Stimulated activated effector memory CD8-positive, alpha-beta T cell treated with anti-CD3 and anti-CD28 coated beads, Interleukin-12 subunit alpha, Interleukin-12 subunit beta, amount 100 ng/mL, for 72 hours (primary cell): Measurements from ENCODE around the gene ARAP2.

Source experiments
- ATAC-seq: fragments of 150-1000 bp; cut with Tn5 transposase; 2 replicates; pipeline ENCODE4 v1.10.0; 2021
- DNase-seq, 2 donors: peaks; one replicate each; pipeline ENCODE4 v3.0.0; 2021 to 2022; ENCODE audit warnings: low spot score in 2 of 2
- H3K27ac Mint-ChIP-seq: one replicate; pipeline ENCODE4 v1.8.0; 2022; ENCODE audit warnings: mild to moderate bottlenecking, mixed read lengths
- H3K36me3 Mint-ChIP-seq: one replicate; pipeline ENCODE4 v1.8.0; 2022; ENCODE audit warnings: mild to moderate bottlenecking, mixed read lengths
- H3K4me1 Mint-ChIP-seq: one replicate; pipeline ENCODE4 v1.8.0; 2022; ENCODE audit warnings: mixed read lengths
- H3K4me3 Mint-ChIP-seq: one replicate; pipeline ENCODE4 v1.8.0; 2022; ENCODE audit warnings: mild to moderate bottlenecking, mixed read lengths
- H3K9me3 Mint-ChIP-seq: one replicate; pipeline ENCODE4 v1.8.0; 2022; ENCODE audit warnings: mixed read lengths

Gene ARAP2

DNA sequence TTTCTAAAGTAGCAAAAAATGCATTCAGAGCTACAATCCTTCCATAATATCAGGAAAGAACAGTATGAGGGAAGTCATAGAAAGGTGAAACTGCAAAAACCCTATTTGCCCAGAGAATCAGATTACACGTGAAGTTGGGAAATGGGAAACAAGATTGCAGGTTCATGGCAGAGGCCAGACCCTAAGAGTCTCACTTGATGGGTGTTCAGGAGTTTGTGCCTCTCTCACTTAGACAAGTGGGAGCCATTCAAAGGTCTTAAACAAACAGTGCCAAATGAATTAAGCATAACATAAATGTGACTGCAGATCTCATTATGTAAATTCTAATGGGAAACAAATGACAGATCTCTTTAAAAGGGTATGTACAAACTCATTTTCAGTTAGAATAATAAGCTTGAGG is 91.6 kb downstream of the ARAP2 start:
- H3K9me3 Mint-ChIP-seq: no peaks in the 10 kb centered on the region
- H3K4me1 Mint-ChIP-seq: peaks cover 20% of the 10 kb centered on the region
- peaks cover 93% of the 10 kb centered on the region for H3K36me3 Mint-ChIP-seq
- H3K4me3 Mint-ChIP-seq: no peak overlapping the region
- DNase-seq (no peak), ATAC-seq (no peak)
- no peak overlapping the region for H3K27ac Mint-ChIP-seq

DNA sequence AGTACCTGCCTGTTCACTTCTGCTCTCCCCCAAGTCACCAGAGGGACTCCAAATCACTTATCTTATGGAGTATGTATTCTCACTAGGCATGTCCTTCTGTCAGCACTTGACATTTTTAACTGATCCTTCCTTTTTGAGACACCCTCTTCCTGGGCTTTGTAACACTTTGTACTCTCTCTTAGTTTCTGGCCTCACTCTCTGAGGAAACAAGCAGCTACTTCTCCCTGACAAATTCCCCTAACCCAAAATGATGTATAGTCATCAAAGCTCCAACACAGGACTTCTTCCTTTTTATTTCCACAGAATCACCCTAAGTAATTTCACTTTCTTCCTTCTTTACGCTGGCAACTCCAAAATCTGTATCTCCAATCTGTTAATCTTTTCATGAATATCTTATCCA is 101.8 kb downstream of the ARAP2 start:
- DNase-seq (no peak), ATAC-seq (no peak)
- Mint-ChIP-seq H3K9me3 (no peaks in the 10 kb centered on the region), H3K36me3 (peaks cover 54% of the 10 kb centered on the region), H3K4me3 (no peak overlapping the region), H3K4me1 (peaks cover 23% of the 10 kb centered on the region), H3K27ac (peak overlapping the region; percentile 11)

GRCh38 chr4:36141186-36141585 is 103.1 kb downstream of the ARAP2 start:
- H3K27ac Mint-ChIP-seq: no peak overlapping the region
- no peak overlapping the region for H3K4me3 Mint-ChIP-seq
- no peak for ATAC-seq
- peaks cover 19% of the 10 kb centered on the region for H3K4me1 Mint-ChIP-seq
- no peak for DNase-seq
- H3K36me3 Mint-ChIP-seq: peaks cover 48% of the 10 kb centered on the region
- no peaks in the 10 kb centered on the region for H3K9me3 Mint-ChIP-seq

- DNase-seq (no peak), ATAC-seq (no peak)
- no peak overlapping the region for H3K4me3 Mint-ChIP-seq
- H3K36me3 Mint-ChIP-seq: peaks cover 44% of the 10 kb centered on the region
- H3K4me1 Mint-ChIP-seq: peaks cover 12% of the 10 kb centered on the region
- H3K27ac Mint-ChIP-seq: no peak overlapping the region
- H3K9me3 Mint-ChIP-seq: no peaks in the 10 kb centered on the region
These were observed 103.9 kb downstream of the ARAP2 start for GRCh38 chr4:36140421-36140820.

DNA sequence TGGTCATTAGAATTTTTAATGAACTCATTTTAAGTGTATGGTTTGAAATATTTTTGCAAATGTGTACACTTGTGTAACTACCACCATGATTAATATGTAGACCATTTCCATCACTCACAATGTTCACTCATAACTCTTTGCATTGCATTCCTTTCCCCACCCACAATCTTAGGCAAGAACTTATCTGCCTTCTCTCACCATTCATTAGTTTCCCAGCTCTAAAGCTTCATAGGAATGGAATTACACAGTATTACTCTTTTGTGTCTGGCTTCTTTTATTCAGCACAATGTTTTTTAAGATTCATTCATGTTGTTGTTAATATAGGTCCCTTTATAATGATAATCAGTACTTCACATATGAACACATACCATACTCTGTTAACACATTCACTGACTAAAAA is 106.1 kb downstream of the ARAP2 start:
- H3K36me3 Mint-ChIP-seq: peaks cover 22% of the 10 kb centered on the region
- peaks cover 12% of the 10 kb centered on the region for H3K4me1 Mint-ChIP-seq
- H3K27ac Mint-ChIP-seq: no peak overlapping the region
- DNase-seq: no peak
- no peak overlapping the region for H3K4me3 Mint-ChIP-seq
- ATAC-seq: no peak
- H3K9me3 Mint-ChIP-seq: no peaks in the 10 kb centered on the region

- peaks cover 5% of the 10 kb centered on the region for H3K4me1 Mint-ChIP-seq
- DNase-seq: no peak
- ATAC-seq: no peak
- H3K4me3 Mint-ChIP-seq: no peak overlapping the region
- peaks cover 17% of the 10 kb centered on the region for H3K36me3 Mint-ChIP-seq
- no peaks in the 10 kb centered on the region for H3K9me3 Mint-ChIP-seq
- no peak overlapping the region for H3K27ac Mint-ChIP-seq
These were observed 107.0 kb downstream of the ARAP2 start for GRCh38 chr4:36137336-36137735.

- ATAC-seq (no peak), DNase-seq (no peak)
- Mint-ChIP-seq H3K4me3 (no peak overlapping the region), H3K9me3 (no peaks in the 10 kb centered on the region), H3K27ac (no peak overlapping the region), H3K36me3 (peaks cover 31% of the 10 kb centered on the region), H3K4me1 (peaks cover 17% of the 10 kb centered on the region)
These were observed 110.7 kb downstream of the ARAP2 start for GRCh38 chr4:36133658-36134057.

DNA sequence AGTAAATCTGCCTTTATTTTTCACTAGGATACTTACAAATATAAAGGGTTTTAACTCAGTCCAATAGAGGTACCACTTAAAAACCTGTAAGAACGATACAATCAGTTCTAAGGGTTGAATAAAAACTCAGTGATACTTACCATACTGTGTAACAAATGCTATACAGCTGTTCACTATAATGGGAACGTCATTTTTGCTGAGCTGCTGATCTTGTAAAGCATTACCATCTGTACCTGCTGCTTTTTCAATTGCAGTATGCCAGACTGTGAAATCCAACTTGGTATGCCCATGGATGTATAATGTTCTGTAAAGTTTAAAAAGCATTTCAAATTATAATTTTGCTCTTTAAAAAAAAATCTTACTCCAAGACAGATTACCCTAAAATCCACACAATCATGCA is 111.2 kb downstream of the ARAP2 start:
- peaks cover 37% of the 10 kb centered on the region for H3K36me3 Mint-ChIP-seq
- no peak overlapping the region for H3K27ac Mint-ChIP-seq
- H3K4me1 Mint-ChIP-seq: peaks cover 17% of the 10 kb centered on the region
- no peak overlapping the region for H3K4me3 Mint-ChIP-seq
- H3K9me3 Mint-ChIP-seq: no peaks in the 10 kb centered on the region
- DNase-seq: no peak
- no peak for ATAC-seq

DNA sequence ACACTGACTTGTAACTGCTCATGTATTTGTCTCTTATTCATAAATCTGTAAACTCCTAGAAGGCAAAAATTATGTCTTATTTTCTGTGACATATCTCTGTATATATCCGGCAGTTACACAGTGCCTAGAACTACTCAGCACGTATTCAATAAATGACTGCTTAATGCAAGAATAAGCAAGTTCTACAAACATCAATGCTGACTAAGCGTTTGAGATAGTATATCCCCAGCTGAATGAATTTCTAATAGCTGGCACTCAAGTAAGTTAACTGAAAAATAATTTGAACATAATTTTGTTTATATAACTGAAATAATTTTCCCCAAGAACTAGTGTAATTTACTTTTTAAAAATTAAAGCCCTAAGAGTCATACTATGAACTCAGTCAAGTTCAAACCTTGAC is 113.7 kb downstream of the ARAP2 start:
- no peak overlapping the region for H3K27ac Mint-ChIP-seq
- no peak for DNase-seq

DNA sequence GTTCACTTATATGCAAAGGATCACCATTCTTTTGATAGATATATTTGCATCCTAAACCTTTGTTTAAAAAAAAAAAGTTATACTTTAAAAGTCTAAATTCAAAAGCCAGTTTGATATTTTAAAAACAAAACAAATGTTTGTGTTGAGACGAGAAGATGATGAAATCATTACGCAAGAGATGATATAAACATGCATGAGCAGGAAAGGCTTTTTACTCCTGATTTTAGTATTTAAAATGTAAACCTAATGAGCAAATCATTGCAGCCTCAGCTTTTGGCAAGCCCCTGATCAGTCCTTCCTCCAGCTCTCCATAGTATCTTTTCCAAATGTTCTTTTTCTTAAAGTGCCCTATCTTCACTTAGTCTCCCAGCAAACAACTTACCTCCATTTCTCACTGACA is 115.6 kb downstream of the ARAP2 start:
- no peak for ATAC-seq
- Mint-ChIP-seq H3K4me3 (no peak overlapping the region), H3K27ac (peak overlapping the region; percentile 16), H3K9me3 (no peaks in the 10 kb centered on the region), H3K36me3 (peaks cover 62% of the 10 kb centered on the region), H3K4me1 (peaks cover 17% of the 10 kb centered on the region)
- no peak for DNase-seq

More for the DNA sequence above, 113.7 kb downstream of the ARAP2 start:
- ATAC-seq: no peak
- no peaks in the 10 kb centered on the region for H3K9me3 Mint-ChIP-seq
- H3K4me1 Mint-ChIP-seq: peaks cover 17% of the 10 kb centered on the region
- H3K36me3 Mint-ChIP-seq: peaks cover 43% of the 10 kb centered on the region
- H3K4me3 Mint-ChIP-seq: no peak overlapping the region

GRCh38 chr4:36123906-36124305 is 120.4 kb downstream of the ARAP2 start:
- ATAC-seq (no peak), DNase-seq (no peak)
- Mint-ChIP-seq H3K4me3 (no peak overlapping the region), H3K36me3 (peaks cover 75% of the 10 kb centered on the region), H3K4me1 (no peaks in the 10 kb centered on the region), H3K27ac (no peak overlapping the region), H3K9me3 (no peaks in the 10 kb centered on the region)

- peaks cover 70% of the 10 kb centered on the region for H3K36me3 Mint-ChIP-seq
- H3K4me3 Mint-ChIP-seq: no peak overlapping the region
- H3K27ac Mint-ChIP-seq: no peak overlapping the region
- H3K4me1 Mint-ChIP-seq: no peaks in the 10 kb centered on the region
- no peak for ATAC-seq
- H3K9me3 Mint-ChIP-seq: no peaks in the 10 kb centered on the region
- DNase-seq: no peak
These were observed 129.0 kb downstream of the ARAP2 start for GRCh38 chr4:36115312-36115711.

GRCh38 chr4:36111172-36111571 is 133.1 kb downstream of the ARAP2 start:
- DNase-seq (no peak), ATAC-seq (no peak)
- peaks cover 61% of the 10 kb centered on the region for H3K36me3 Mint-ChIP-seq
- H3K4me1 Mint-ChIP-seq: no peaks in the 10 kb centered on the region
- H3K9me3 Mint-ChIP-seq: no peaks in the 10 kb centered on the region
- H3K4me3 Mint-ChIP-seq: no peak overlapping the region
- no peak overlapping the region for H3K27ac Mint-ChIP-seq

DNA sequence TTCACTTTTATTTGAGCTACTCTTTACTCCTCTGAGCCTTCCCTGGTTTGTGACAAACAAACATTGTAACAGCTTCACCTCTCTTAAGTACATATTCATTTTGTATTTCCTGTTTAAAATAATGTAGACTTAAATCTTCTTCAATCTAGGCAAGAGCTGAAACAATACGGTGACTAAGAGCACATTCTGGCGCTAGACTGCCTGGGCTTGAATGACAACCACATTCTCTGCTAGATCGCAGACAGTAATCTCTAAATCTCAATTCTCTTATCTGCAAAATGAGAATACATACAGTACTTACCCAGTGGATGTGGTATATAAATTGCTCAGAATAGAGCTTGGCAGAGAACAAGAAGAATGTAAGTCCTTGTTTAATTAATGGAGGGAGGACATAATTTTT is 144.8 kb downstream of the ARAP2 start:
- H3K36me3 Mint-ChIP-seq: peaks cover 87% of the 10 kb centered on the region
- H3K4me1 Mint-ChIP-seq: no peaks in the 10 kb centered on the region
- peak; percentile 87 for ATAC-seq
- H3K27ac Mint-ChIP-seq: peak overlapping the region; percentile 2
- no peak overlapping the region for H3K4me3 Mint-ChIP-seq
- DNase-seq: no peak
- no peaks in the 10 kb centered on the region for H3K9me3 Mint-ChIP-seq

DNA sequence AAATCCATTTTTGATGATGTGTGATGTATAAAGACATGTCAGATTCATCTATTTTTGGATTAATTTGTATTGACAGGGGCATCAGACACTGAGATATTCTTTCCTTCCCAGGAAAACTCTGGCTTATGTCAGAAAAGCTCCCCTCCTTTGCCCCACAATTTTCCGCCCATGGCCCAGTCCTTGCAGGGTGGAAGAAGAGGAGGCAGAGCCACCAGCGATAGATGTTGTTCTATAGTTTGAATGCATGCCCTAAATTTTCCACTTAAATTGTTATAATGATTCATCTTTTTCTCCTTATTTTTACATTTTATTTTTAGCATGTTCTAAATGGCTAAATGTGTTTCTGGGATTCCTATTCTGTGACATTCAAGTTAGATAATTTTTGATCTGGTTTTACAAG is 149.3 kb downstream of the ARAP2 start:
- H3K36me3 Mint-ChIP-seq: peaks cover 93% of the 10 kb centered on the region
- H3K4me3 Mint-ChIP-seq: no peak overlapping the region
- no peak overlapping the region for H3K27ac Mint-ChIP-seq
- H3K4me1 Mint-ChIP-seq: peaks cover 6% of the 10 kb centered on the region
- no peak for DNase-seq
- H3K9me3 Mint-ChIP-seq: no peaks in the 10 kb centered on the region
- no peak for ATAC-seq

DNA sequence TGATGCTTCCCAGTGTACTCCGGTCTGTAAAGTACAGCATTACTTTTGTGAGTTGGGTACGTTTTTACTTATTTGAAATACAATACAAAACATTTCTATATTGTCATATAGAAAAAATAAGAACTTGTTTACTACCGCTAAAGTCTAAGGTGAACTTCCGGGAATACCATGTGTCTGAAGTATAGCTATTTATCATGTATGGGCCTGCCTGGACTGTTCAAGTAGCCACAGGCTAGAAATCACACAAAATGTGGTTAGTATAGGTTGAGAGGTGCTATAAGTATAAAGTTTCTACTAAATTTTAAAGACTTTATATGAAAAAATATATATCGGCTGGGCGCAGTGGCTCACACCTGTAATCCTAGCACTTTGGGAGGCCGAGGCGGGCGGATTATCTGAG is 152.3 kb downstream of the ARAP2 start:
- H3K4me1 Mint-ChIP-seq: peaks cover 12% of the 10 kb centered on the region
- no peak overlapping the region for H3K4me3 Mint-ChIP-seq
- H3K27ac Mint-ChIP-seq: no peak overlapping the region

DNA sequence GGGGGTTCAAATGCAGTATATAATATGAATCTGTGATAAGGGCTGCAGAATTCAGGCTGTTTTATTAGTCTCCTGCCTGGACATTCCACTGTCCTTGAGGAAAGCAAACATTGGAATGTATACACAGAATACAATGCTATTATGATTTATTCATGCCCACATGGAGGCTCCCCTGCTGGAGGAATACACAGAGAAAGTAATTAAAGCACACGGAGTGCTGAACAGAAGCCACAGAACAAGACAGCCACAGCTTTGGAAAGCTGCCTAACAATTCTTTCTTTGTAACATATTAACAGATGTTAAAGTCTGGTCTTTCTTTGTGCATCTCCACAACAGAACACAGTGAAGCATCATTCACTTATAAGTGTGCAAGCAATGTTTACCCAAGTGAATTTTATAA is 155.8 kb downstream of the ARAP2 start:
- Mint-ChIP-seq H3K36me3 (peaks cover 48% of the 10 kb centered on the region), H3K27ac (no peak overlapping the region), H3K9me3 (no peaks in the 10 kb centered on the region), H3K4me1 (peaks cover 20% of the 10 kb centered on the region), H3K4me3 (no peak overlapping the region)
- ATAC-seq (no peak), DNase-seq (no peak)

More for the DNA sequence above, 152.3 kb downstream of the ARAP2 start:
- H3K9me3 Mint-ChIP-seq: no peaks in the 10 kb centered on the region
- H3K36me3 Mint-ChIP-seq: peaks cover 83% of the 10 kb centered on the region
- DNase-seq: no peak
- no peak for ATAC-seq
